ENCODE data around the gene EHBP1.

EHBP1 gene

GRCh38 chr2:63053081-63053888 is 347.8 kb downstream of the EHBP1 start:
- Histone ChIP-seq H3K4me3 (ENCODE audit: low read depth, low read length) (peak overlapping the region; percentile 37), H3K27me3 (ENCODE audit: control insufficient read depth, insufficient read depth, low read length) (peaks cover 93% of the 10 kb centered on the region), H3K9ac (ENCODE audit: low read depth, low read length) (no peak overlapping the region), H3K4me1 (ENCODE audit: control insufficient read depth, insufficient read depth, low read length) (peaks cover 12% of the 10 kb centered on the region), H3K36me3 (ENCODE audit: control insufficient read depth, insufficient read depth, low read length) (no peaks in the 10 kb centered on the region), H3K9me3 (ENCODE audit: control insufficient read depth, insufficient read depth, low read length) (no peaks in the 10 kb centered on the region)

GRCh38 chr2:63053889-63054602 is 348.5 kb downstream of the EHBP1 start:
- Histone ChIP-seq H3K27me3 (ENCODE audit: control insufficient read depth, insufficient read depth, low read length) (peaks cover 93% of the 10 kb centered on the region), H3K9ac (ENCODE audit: low read depth, low read length) (no peak overlapping the region), H3K4me3 (ENCODE audit: low read depth, low read length) (peak overlapping the region; percentile 37), H3K4me1 (ENCODE audit: control insufficient read depth, insufficient read depth, low read length) (peaks cover 16% of the 10 kb centered on the region), H3K9me3 (ENCODE audit: control insufficient read depth, insufficient read depth, low read length) (no peaks in the 10 kb centered on the region), H3K36me3 (ENCODE audit: control insufficient read depth, insufficient read depth, low read length) (no peaks in the 10 kb centered on the region)

GRCh38 chr2:63054841-63055225 is 349.3 kb downstream of the EHBP1 start:
- peaks cover 92% of the 10 kb centered on the region for H3K27me3 ChIP-seq (ENCODE audit: control insufficient read depth, insufficient read depth, low read length)
- H3K9me3 ChIP-seq (ENCODE audit: control insufficient read depth, insufficient read depth, low read length), result no peaks in the 10 kb centered on the region
- H3K4me3 ChIP-seq (ENCODE audit: low read depth, low read length), result peak overlapping the region; percentile 53
- H3K4me1 ChIP-seq (ENCODE audit: control insufficient read depth, insufficient read depth, low read length), result peaks cover 16% of the 10 kb centered on the region
- no peak overlapping the region for H3K9ac ChIP-seq (ENCODE audit: low read depth, low read length)
- H3K36me3 ChIP-seq (ENCODE audit: control insufficient read depth, insufficient read depth, low read length), result no peaks in the 10 kb centered on the region

- H3K27me3 ChIP-seq (ENCODE audit: control insufficient read depth, insufficient read depth, low read length), result peaks cover 96% of the 10 kb centered on the region
- H3K9ac ChIP-seq (ENCODE audit: low read depth, low read length), result no peak overlapping the region
- no peaks in the 10 kb centered on the region for H3K9me3 ChIP-seq (ENCODE audit: control insufficient read depth, insufficient read depth, low read length)
- H3K4me3 ChIP-seq (ENCODE audit: low read depth, low read length), result peak overlapping the region; percentile 53
- no peaks in the 10 kb centered on the region for H3K36me3 ChIP-seq (ENCODE audit: control insufficient read depth, insufficient read depth, low read length)
- peaks cover 20% of the 10 kb centered on the region for H3K4me1 ChIP-seq (ENCODE audit: control insufficient read depth, insufficient read depth, low read length)
Measured at GRCh38 chr2:63055226-63056106, 350.0 kb downstream of the EHBP1 start.

- Histone ChIP-seq H3K4me1 (ENCODE audit: control insufficient read depth, insufficient read depth, low read length) (peaks cover 20% of the 10 kb centered on the region), H3K9ac (ENCODE audit: low read depth, low read length) (no peak overlapping the region), H3K9me3 (ENCODE audit: control insufficient read depth, insufficient read depth, low read length) (no peaks in the 10 kb centered on the region), H3K36me3 (ENCODE audit: control insufficient read depth, insufficient read depth, low read length) (no peaks in the 10 kb centered on the region), H3K27me3 (ENCODE audit: control insufficient read depth, insufficient read depth, low read length) (peaks cover 98% of the 10 kb centered on the region), H3K4me3 (ENCODE audit: low read depth, low read length) (peak overlapping the region; percentile 53)
Measured at GRCh38 chr2:63056107-63057050, 350.9 kb downstream of the EHBP1 start.

GRCh38 chr2:63057249-63058143 is 352.0 kb downstream of the EHBP1 start:
- Histone ChIP-seq H3K9ac (ENCODE audit: low read depth, low read length) (no peak overlapping the region), H3K36me3 (ENCODE audit: control insufficient read depth, insufficient read depth, low read length) (no peaks in the 10 kb centered on the region), H3K27me3 (ENCODE audit: control insufficient read depth, insufficient read depth, low read length) (peaks cover 98% of the 10 kb centered on the region), H3K4me1 (ENCODE audit: control insufficient read depth, insufficient read depth, low read length) (peaks cover 20% of the 10 kb centered on the region), H3K4me3 (ENCODE audit: low read depth, low read length) (peak overlapping the region; percentile 35), H3K9me3 (ENCODE audit: control insufficient read depth, insufficient read depth, low read length) (no peaks in the 10 kb centered on the region)

- Histone ChIP-seq H3K4me1 (ENCODE audit: control insufficient read depth, insufficient read depth, low read length) (peaks cover 20% of the 10 kb centered on the region), H3K27me3 (ENCODE audit: control insufficient read depth, insufficient read depth, low read length) (peaks cover 98% of the 10 kb centered on the region), H3K9ac (ENCODE audit: low read depth, low read length) (no peak overlapping the region), H3K9me3 (ENCODE audit: control insufficient read depth, insufficient read depth, low read length) (no peaks in the 10 kb centered on the region), H3K4me3 (ENCODE audit: low read depth, low read length) (peak overlapping the region; percentile 46), H3K36me3 (ENCODE audit: control insufficient read depth, insufficient read depth, low read length) (no peaks in the 10 kb centered on the region)
Measured at GRCh38 chr2:63058144-63058920, 352.8 kb downstream of the EHBP1 start.

- Histone ChIP-seq H3K4me3 (ENCODE audit: low read depth, low read length) (peak overlapping the region; percentile 46), H3K36me3 (ENCODE audit: control insufficient read depth, insufficient read depth, low read length) (no peaks in the 10 kb centered on the region), H3K4me1 (ENCODE audit: control insufficient read depth, insufficient read depth, low read length) (peaks cover 20% of the 10 kb centered on the region), H3K27me3 (ENCODE audit: control insufficient read depth, insufficient read depth, low read length) (peaks cover 96% of the 10 kb centered on the region), H3K9me3 (ENCODE audit: control insufficient read depth, insufficient read depth, low read length) (no peaks in the 10 kb centered on the region), H3K9ac (ENCODE audit: low read depth, low read length) (no peak overlapping the region)
Measured at GRCh38 chr2:63058921-63059792, 353.6 kb downstream of the EHBP1 start.

- H3K4me3 ChIP-seq (ENCODE audit: low read depth, low read length), result peak overlapping the region; percentile 30
- H3K27me3 ChIP-seq (ENCODE audit: control insufficient read depth, insufficient read depth, low read length), result peaks cover 90% of the 10 kb centered on the region
- H3K9me3 ChIP-seq (ENCODE audit: control insufficient read depth, insufficient read depth, low read length), result no peaks in the 10 kb centered on the region
- no peak overlapping the region for H3K9ac ChIP-seq (ENCODE audit: low read depth, low read length)
- H3K36me3 ChIP-seq (ENCODE audit: control insufficient read depth, insufficient read depth, low read length), result no peaks in the 10 kb centered on the region
- H3K4me1 ChIP-seq (ENCODE audit: control insufficient read depth, insufficient read depth, low read length), result peaks cover 14% of the 10 kb centered on the region
Measured at GRCh38 chr2:63059793-63060471, 354.4 kb downstream of the EHBP1 start.
